Measurements from ENCODE around the gene FRMD4A. TPM values are rescaled to one million over a fixed set of nuclear protein-coding genes. Genes with fewer than 3 reads are reported as not detected.
"Not testable (repeated sequence)": the region's sequence is repeated elsewhere in the genome, so short reads cannot be mapped to it uniquely, and the experiment has no call there.

The FRMD4A gene
- total RNA-seq, 1 experiment from 2014 or later, result 17.1 TPM

DNA sequence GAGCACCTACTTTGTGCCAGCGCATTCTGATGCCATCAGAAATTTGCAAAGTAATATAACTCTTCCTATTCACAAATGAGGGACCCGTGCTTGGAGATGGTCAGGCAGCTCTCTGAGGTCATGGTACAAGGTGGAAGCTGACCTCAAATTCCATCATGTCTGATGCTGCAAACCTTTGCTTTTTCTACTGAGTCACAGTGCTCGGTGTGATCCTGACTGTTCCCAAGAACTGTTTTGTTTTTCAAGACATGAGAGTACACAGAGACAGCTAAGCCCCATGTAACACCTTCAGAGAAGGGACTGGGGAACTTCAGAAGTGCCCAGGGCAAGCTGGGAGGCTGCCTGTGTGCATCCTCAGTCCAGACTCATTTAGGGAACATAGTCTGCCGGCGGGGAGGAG lies 111.3 kb downstream of the FRMD4A start:
- Histone ChIP-seq H3K27me3 (no peaks in the 10 kb centered on the region), H3K4me3 (no peak overlapping the region), H3K36me3 (no peaks in the 10 kb centered on the region), H3K27ac (peak overlapping the region; percentile 39), H3K9me3 (replicated peaks) (no peaks in the 10 kb centered on the region), H3K4me1 (peaks cover 29% of the 10 kb centered on the region)
- no peak for DNase-seq

DNA sequence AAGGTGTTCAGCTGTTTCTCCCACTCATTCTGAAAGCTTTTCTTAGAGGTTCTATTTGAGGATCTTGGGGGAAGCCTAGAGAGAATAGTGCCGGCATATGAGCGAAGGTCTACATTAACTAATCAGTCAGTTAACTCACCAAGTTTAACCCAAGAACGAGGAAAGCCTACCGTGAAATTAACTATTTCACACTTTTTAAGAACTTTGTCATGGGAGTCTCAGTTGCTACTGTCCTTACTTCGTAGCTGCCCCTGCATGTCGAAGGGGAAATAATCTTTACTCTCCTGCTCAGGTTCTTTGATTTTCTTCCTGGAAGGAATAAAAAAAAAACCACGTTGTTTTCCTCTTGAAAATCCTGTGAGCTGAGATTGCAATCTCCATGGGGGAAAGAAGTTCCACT lies 115.1 kb downstream of the FRMD4A start:
- Histone ChIP-seq H3K4me3 (peak overlapping the region; percentile 15; the same call in 1 of the 2 replicates), H3K36me3 (no peaks in the 10 kb centered on the region), H3K27ac (peak overlapping the region; percentile 94), H3K27me3 (no peaks in the 10 kb centered on the region), H3K9me3 (replicated peaks) (no peaks in the 10 kb centered on the region), H3K4me1 (peaks cover 29% of the 10 kb centered on the region)
- DNase-seq, result peak; percentile 53 to 91

DNA sequence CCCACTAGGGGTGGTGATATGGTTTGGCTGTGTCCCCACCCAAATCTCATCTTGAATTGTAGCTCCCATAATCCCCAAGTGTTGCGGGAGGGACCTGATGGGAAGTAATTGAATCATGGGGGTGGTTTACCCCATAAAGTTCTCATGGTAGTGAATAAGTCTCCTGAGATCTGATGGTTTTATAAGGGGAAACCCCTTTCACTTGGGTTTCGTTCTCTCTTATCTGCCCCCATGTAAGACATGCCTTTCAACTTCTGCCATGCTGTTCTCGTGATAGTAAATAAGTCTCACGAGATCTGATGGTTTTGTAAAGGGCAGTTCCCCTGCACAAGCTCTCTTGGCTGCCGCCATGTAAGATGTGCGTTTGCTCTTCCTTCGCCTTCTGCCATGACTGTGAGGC lies 117.0 kb downstream of the FRMD4A start:
- DNase-seq; H3K4me3 ChIP-seq; H3K9me3 ChIP-seq (replicated peaks); H3K36me3 ChIP-seq; H3K27ac ChIP-seq; H3K27me3 ChIP-seq: not testable (repeated sequence)
- H3K4me1 ChIP-seq, result peaks cover 16% of the 10 kb centered on the region

DNA sequence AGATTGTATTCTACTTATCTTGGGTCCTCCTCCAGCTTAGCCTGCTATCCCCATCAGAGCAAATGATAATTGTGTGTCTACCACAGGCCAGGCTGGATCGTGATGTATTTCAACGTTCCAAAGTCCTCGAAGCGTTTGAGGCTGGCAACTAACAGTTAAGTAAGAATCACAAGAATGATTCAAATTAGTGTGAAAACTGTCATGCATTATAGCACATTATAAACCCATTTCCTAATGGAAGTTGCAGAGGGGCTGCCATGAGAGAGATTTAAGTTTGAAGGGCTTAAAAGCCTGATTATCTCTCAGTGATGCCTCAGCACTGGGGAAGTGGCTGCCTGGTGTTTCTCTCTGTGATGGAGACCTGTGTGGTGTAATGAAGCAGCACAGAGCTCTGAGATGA lies 119.1 kb downstream of the FRMD4A start:
- H3K4me1 ChIP-seq, result peaks cover 14% of the 10 kb centered on the region
- no peak overlapping the region for H3K27ac ChIP-seq
- no peaks in the 10 kb centered on the region for H3K36me3 ChIP-seq
- DNase-seq, result no peak
- no peaks in the 10 kb centered on the region for H3K27me3 ChIP-seq
- no peaks in the 10 kb centered on the region for H3K9me3 ChIP-seq (replicated peaks)
- H3K4me3 ChIP-seq, result no peak overlapping the region

DNA sequence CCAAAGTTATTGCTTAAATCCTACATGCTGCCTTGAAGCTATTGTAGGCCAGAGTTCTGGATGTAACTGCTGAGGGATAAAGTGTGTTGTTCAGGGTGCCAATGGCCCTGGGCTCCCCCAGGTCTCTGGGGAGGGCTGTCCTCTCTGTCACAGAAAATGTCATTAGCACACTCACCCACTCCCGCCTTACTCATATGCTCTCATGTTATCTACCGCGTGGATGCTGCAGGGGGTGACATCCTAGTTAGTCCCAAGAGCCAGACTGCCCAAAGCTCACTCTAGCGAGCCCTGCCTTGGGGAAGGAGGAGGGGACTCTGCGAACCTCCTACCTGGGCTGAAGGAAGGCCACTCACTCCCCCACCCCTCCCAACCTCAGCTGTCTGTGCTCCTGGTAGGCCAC lies 122.5 kb downstream of the FRMD4A start:
- DNase-seq, result no peak
- Histone ChIP-seq H3K27me3 (no peaks in the 10 kb centered on the region), H3K27ac (no peak overlapping the region)

DNA sequence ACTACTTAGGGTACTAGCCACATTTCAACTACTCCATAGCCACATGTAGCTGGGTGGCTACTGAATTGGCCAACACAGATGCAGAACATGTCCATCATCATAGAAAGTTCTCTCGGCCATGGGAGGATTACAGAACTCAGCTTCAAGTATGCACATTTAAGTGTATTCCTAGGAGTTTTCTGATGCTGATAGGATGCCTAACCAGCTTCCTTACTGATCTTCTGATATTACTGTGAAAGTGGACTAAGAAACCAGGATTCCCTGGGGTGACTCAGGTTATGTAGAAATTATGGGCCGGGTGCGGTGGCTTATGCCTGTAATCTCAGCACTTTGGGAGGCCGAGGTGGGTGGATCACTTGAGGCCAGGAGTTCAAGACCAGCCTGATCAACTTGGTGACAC lies 125.5 kb downstream of the FRMD4A start:
- no peaks in the 10 kb centered on the region for H3K36me3 ChIP-seq
- no peak for DNase-seq
- peaks cover 22% of the 10 kb centered on the region for H3K4me1 ChIP-seq
- peak overlapping the region; percentile 91 for H3K27ac ChIP-seq
- no peaks in the 10 kb centered on the region for H3K9me3 ChIP-seq (replicated peaks)
- H3K4me3 ChIP-seq, result peak overlapping the region; percentile 48
- H3K27me3 ChIP-seq, result no peaks in the 10 kb centered on the region

More for the DNA sequence above, 122.5 kb downstream of the FRMD4A start:
- no peak overlapping the region for H3K4me3 ChIP-seq
- peaks cover 19% of the 10 kb centered on the region for H3K4me1 ChIP-seq
- no peaks in the 10 kb centered on the region for H3K9me3 ChIP-seq (replicated peaks)
- no peaks in the 10 kb centered on the region for H3K36me3 ChIP-seq

DNA sequence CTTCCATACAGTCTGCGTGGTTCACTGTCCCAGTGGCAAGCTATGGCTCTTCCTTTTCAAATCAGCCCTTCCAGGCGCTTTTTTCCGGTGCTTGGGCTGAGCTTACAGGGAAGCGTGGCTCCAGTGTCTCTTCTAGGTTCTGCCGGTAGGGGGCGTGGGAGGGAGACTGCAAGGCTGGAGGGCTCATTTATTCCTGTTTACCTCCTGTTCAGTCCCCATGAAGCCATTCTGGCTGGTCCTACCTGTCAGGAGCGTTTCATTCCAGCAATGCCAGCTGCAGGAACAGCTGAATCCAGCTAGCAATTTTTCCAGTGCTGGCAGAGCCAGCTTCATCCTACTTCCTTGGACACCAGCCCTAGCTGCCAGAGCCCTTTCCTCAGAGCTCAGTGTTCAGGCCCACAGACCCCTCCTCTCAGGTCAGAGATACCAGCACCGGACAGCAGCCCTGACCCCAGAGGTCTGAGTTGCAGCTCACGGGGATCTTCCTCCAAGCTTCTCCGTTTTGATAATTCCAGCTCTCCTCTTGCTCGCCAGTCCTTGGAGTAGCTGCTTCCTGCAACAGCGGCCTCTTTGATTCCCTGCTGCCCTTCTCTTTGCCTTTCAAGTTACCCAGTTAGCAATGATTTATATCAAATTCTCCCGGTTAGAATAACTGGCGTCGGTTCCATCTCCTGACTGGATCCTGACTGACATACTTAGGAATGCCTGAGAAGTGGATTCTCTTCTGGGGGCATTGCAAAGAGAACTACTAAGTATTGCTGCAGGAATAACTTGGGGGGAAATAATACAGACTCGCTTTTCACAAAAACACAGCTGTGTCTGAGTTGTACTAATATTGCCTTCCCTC lies 129.8 kb downstream of the FRMD4A start:
- Histone ChIP-seq H3K27me3 (no peaks in the 10 kb centered on the region), H3K4me3 (no peak overlapping the region), H3K27ac (no peak overlapping the region), H3K9me3 (replicated peaks) (no peaks in the 10 kb centered on the region), H3K4me1 (peaks cover 17% of the 10 kb centered on the region), H3K36me3 (no peaks in the 10 kb centered on the region)
- DNase-seq, result peak; percentile 32 to 66

DNA sequence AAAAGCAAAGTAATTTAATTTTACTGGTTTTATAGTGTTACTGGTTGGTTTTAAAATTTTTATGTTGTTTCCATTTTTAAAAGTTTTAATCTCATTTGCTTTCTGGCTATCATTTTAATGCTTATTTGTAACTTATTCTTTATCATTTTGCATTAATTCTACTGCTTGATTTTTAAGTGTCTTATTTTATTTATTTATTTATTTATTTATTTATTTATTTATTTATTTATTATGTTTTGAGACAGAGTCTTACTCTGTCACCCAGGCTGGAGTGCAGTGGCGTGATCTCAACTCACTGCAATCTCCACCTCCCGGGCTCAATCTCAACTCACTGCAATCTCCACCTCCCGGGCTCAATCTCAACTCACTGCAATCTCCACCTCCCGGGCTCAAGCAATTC lies 131.6 kb downstream of the FRMD4A start:
- H3K4me1 ChIP-seq; H3K9me3 ChIP-seq (replicated peaks); H3K27me3 ChIP-seq; H3K27ac ChIP-seq; H3K36me3 ChIP-seq; H3K4me3 ChIP-seq; DNase-seq: not testable (repeated sequence)

DNA sequence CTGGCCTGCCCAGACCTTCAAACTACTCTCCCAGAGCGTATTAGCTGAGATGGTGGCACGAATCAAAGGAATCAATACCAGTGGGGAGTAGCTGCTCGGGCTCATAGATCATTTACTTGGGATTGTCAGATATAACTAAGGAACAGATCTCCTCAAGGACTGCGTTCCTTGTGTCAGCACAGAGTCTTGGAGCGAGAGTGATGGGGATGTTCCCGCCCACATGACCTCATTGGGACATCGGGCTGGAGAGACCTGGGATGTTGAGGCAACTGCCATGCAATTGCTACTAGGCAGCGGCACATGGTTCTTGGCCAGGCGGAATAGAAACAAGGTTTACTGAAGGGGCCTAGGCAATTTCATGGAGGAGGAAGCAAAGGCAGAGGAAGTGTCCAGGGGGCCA lies 132.6 kb downstream of the FRMD4A start:
- H3K27ac ChIP-seq, result no peak overlapping the region
- no peak for DNase-seq

DNA sequence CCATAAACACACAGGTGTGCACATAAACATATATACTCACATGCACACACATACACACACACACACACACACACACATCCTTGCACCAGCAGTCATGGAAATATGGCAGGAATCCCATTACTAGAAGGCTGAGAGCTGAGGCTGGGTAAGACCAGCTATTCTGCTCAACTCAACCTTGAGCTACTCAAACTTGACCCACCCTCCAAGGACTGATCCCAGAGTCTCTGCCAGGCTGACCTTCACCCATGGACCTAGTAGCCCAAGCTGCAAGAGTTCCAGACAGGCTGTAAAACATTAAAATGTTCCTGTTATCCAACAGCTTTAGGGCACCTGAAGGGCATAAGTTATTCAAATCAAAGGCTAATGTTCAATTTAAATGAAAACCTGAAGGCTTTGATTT lies 134.6 kb downstream of the FRMD4A start:
- Histone ChIP-seq H3K4me3 (no peak overlapping the region), H3K27ac (no peak overlapping the region)

More for the DNA sequence above, 132.6 kb downstream of the FRMD4A start:
- Histone ChIP-seq H3K9me3 (replicated peaks) (no peaks in the 10 kb centered on the region), H3K4me3 (no peak overlapping the region), H3K36me3 (no peaks in the 10 kb centered on the region), H3K4me1 (peaks cover 1% of the 10 kb centered on the region), H3K27me3 (no peaks in the 10 kb centered on the region)

DNA sequence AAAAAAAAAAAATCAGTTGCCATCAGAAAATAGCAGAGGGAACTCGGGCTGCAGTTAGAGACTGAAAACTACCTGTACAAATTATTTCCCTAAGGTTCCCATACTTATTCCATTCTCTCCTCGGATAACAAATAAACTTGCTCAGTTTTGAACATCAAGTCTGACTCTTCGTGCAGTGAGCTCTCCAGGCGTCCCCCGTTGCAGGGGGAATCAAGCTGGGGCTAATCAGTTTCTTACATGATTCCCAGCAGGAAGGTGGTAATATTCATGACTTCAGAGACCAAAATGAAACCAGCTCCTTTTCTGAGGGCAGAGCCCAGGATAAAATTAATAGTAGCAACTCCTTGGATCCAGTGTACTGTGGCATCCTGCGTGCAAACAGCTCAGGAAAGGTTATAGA lies 135.3 kb downstream of the FRMD4A start:
- Histone ChIP-seq H3K27ac (no peak overlapping the region), H3K27me3 (no peaks in the 10 kb centered on the region), H3K4me1 (no peaks in the 10 kb centered on the region), H3K36me3 (no peaks in the 10 kb centered on the region), H3K4me3 (no peak overlapping the region), H3K9me3 (replicated peaks) (no peaks in the 10 kb centered on the region)
- no peak for DNase-seq

More for the DNA sequence above, 134.6 kb downstream of the FRMD4A start:
- H3K4me1 ChIP-seq, result no peaks in the 10 kb centered on the region
- no peaks in the 10 kb centered on the region for H3K9me3 ChIP-seq (replicated peaks)
- H3K27me3 ChIP-seq, result no peaks in the 10 kb centered on the region
- H3K36me3 ChIP-seq, result no peaks in the 10 kb centered on the region
- DNase-seq, result no peak

DNA sequence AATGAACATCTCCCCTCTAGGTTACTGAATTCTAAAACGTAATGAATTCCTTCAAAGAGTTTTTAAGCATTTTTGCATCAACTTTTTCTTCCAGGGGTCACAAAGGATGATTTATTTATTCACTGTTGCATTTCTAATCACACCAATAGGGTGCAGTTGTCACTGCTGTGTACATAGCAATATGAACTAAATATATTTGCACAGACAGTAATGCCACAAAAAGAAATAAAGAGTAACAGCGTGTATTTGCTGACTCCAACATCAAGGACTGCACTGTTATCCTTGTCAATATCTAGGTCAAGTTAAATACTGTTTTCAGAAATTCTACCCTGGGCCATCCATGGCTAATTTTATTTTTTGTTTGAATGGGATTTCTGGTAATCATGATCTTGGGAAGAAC lies 138.0 kb downstream of the FRMD4A start:
- Histone ChIP-seq H3K36me3 (no peaks in the 10 kb centered on the region), H3K9me3 (replicated peaks) (no peaks in the 10 kb centered on the region), H3K27ac (no peak overlapping the region), H3K4me3 (no peak overlapping the region), H3K27me3 (no peaks in the 10 kb centered on the region), H3K4me1 (no peaks in the 10 kb centered on the region)
- no peak for DNase-seq

DNA sequence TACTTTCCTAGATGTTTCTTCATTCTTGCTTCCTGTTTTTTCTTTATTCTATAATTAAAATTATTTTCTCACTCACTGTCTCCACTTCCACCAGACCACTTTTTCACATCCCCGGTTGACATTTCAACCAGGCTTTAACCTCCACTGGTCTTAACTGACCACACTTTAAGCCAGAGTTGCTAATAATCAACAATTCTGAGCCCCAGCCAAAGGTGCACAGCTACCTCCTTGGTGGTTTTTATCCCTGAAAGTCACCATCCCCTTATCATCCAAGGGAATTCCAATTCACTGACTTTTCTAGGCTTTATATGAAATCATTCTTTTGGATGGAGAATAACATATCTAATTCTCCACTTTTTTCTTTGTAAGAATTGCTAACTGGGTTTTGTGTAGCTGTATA lies 138.9 kb downstream of the FRMD4A start:
- Histone ChIP-seq H3K4me1 (no peaks in the 10 kb centered on the region), H3K9me3 (replicated peaks) (no peaks in the 10 kb centered on the region), H3K27ac (no peak overlapping the region), H3K36me3 (no peaks in the 10 kb centered on the region), H3K4me3 (no peak overlapping the region), H3K27me3 (no peaks in the 10 kb centered on the region)
- no peak for DNase-seq

DNA sequence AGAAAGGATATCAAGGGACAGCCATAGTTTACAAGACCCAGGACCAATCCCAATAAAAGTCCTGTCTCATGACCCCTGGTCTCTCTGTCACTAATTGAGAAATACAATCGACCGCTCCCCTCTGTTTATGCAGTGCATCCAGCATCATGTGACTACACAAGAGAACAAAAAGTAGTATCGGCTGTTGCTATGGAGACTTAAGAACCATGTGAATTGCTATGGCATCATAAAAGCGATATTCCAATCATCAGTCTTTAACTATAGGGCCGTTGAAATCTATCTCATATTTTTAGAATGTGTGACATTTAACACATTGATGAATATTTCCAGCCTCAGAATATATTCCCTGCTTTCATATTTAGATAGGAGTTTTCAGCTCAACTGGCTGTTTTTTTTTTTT lies 139.3 kb downstream of the FRMD4A start:
- Histone ChIP-seq H3K27ac (no peak overlapping the region), H3K9me3 (replicated peaks) (no peaks in the 10 kb centered on the region), H3K4me3 (no peak overlapping the region), H3K36me3 (no peaks in the 10 kb centered on the region), H3K4me1 (no peaks in the 10 kb centered on the region), H3K27me3 (no peaks in the 10 kb centered on the region)
- no peak for DNase-seq

DNA sequence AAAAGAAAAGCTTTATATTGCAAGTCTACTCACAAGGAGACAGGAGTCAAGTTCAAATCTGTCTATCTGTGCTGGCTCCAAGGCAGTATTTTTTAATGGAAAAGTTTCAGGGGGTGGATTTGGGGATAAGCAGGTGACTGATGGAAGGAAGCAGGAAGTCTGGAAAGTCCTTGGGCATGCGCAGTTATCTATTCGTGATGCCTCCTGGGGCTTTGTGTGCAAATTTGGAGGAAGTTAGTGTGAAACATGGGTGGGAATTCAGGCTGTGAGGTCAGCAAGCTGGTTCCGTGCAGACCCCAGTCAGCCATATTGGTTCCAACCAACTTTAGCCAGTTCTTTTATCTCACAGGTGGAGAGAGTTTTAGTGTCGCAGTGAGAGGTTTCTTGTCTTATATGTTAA lies 140.0 kb downstream of the FRMD4A start:
- H3K4me1 ChIP-seq, result no peaks in the 10 kb centered on the region
- H3K27me3 ChIP-seq, result no peaks in the 10 kb centered on the region; the same call in 1 of the 2 replicates
- H3K27ac ChIP-seq, result no peak overlapping the region
- no peaks in the 10 kb centered on the region for H3K36me3 ChIP-seq
- H3K9me3 ChIP-seq (replicated peaks), result no peaks in the 10 kb centered on the region
- no peak overlapping the region for H3K4me3 ChIP-seq
- DNase-seq, result no peak

DNA sequence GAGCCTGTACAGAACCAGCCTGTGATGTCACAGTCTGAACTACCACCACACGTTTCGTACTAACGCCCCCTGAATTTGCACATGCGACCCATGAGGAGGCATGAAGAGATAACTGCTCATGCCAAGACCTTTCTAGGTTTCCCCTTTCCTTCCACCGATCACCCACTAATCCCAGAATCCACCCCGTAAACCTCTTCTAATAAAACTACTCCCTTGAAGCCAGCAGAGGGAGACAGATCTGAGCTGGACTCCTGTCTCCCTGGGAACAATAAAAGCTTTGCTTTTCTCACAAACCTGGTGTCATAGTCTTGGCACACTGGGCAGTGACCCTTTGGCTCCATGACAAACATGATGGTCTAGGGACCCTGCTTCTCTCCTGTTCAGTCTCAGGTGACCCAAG lies 144.5 kb downstream of the FRMD4A start:
- Histone ChIP-seq H3K4me3 (no peak overlapping the region), H3K36me3 (peaks cover 2% of the 10 kb centered on the region; the same call in 1 of the 2 replicates), H3K9me3 (replicated peaks) (no peaks in the 10 kb centered on the region), H3K4me1 (no peaks in the 10 kb centered on the region), H3K27ac (no peak overlapping the region; the same call in 1 of the 2 replicates), H3K27me3 (peaks cover 3% of the 10 kb centered on the region; the same call in 1 of the 2 replicates)
- DNase-seq, result peak in 1 of 2 experiments; percentile 59
